HCT116 (cell line): ENCODE measurements around the gene SOX2. TPM values are rescaled to one million over a fixed set of nuclear protein-coding genes. Genes with fewer than 3 reads are reported as not detected.

Experiments used
- ATAC-seq: fragments of 200-7000 bp; cut with Tn5 transposase; 2 replicates; pipeline ENCODE4 v1.9.1; 2020; ENCODE audit warnings: mild to moderate bottlenecking, moderate library complexity
- BruUV-seq: library from RNA; stranded (reverse); fragments of 400-500 nt; replicated peaks from 2 replicates; lab custom pipeline; 2021; lab: Mats Ljungman, UMichigan
- CTCF ChIA-PET: fragments of 300-600 bp; sonication (Branson Sonifier 250); formaldehyde crosslinking; loops from one replicate; lab custom pipeline; 2021; ENCODE audit warnings: antibody characterized with exemption; lab: Charles Lee
- POLR2A ChIA-PET: fragments of 300-600, 350-600 bp; sonication (Branson Sonifier 250); formaldehyde crosslinking; loops from one replicate; lab custom pipeline; 2021; ENCODE audit warnings: antibody characterized with exemption; lab: Charles Lee
- RAD21 ChIA-PET, 2 experiments: fragments of 300-600 bp; sonication (Branson Sonifier 250); formaldehyde crosslinking; loops; one replicate each; lab custom pipeline; 2023; ENCODE audit warnings: low total read pairs in 2 of 2; ENCODE audit not compliant: uncharacterized antibody in 2 of 2, unreplicated experiment in 2 of 2, low non-redundant PET in 1 of 2; lab: Charles Lee
- DNase-seq: peaks from one replicate; pipeline ENCODE4 v3.0.0-alpha.2; 2010; ENCODE audit warnings: low read depth, low spot score
- H2AFZ ChIP-seq: fragments of 200-600 bp; shearing (Covaris generic), sonication (generic); 2 replicates; pipeline ENCODE4 v1.6.1; 2017; ENCODE audit warnings: low read depth, mixed run types, mixed read lengths, antibody characterized with exemption, low read length; ENCODE audit not compliant: poor library complexity, severe bottlenecking
- H3K27ac ChIP-seq: 2 replicates; pipeline ENCODE4 v1.5.1; 2012; ENCODE audit warnings: low read depth, low read length
- H3K27me3 ChIP-seq: fragments of 200-600 bp; sonication (generic); 2 replicates; pipeline ENCODE4 v1.6.1; 2016; ENCODE audit warnings: mixed run types, low read length, mixed read lengths; ENCODE audit not compliant: insufficient read depth
- H3K36me3 ChIP-seq, 2 experiments: fragments of 200-500 bp in 1 of 2; fragments of 200-600 bp in 1 of 2; sonication (Bioruptor generic) in 1 of 2; sonication (generic) in 1 of 2; 2 replicates each; pipeline versions ENCODE4 v1.5.1 to v1.6.1; 2014 to 2016; ENCODE audit warnings: low read length in 2 of 2, inconsistent platforms in 1 of 2, mixed read lengths in 1 of 2, mixed run types in 1 of 2; ENCODE audit not compliant: insufficient read depth in 2 of 2, control insufficient read depth in 1 of 2
- H3K4me1 ChIP-seq, 2 experiments: fragments of 200-600 bp in 1 of 2; sonication (generic) in 1 of 2; 2 replicates each; pipeline versions ENCODE4 v1.5.1 to v1.6.1; 2012 to 2017; ENCODE audit warnings: low read length in 2 of 2, inconsistent platforms in 1 of 2, mild to moderate bottlenecking in 1 of 2, mixed read lengths in 1 of 2, mixed run types in 1 of 2, moderate library complexity in 1 of 2; ENCODE audit not compliant: insufficient read depth in 2 of 2, control insufficient read depth in 1 of 2
- H3K4me2 ChIP-seq: fragments of 200-600 bp; sonication (generic); 2 replicates; pipeline ENCODE4 v1.6.1; 2017; ENCODE audit warnings: mixed run types, low read length, mixed read lengths
- H3K4me3 ChIP-seq, 2 experiments: fragments of 200-600 bp in 1 of 2; sonication (generic) in 1 of 2; replicated peaks in 1 of 2; 2 replicates each; pipeline ENCODE4 v1.5.1; 2011 to 2016; ENCODE audit warnings: low read length in 2 of 2, control low read depth in 1 of 2, low read depth in 1 of 2, mild to moderate bottlenecking in 1 of 2, mixed read lengths in 1 of 2, mixed run types in 1 of 2
- H3K79me2 ChIP-seq: fragments of 200-600 bp; sonication (generic); 2 replicates; pipeline ENCODE4 v1.6.1; 2017; ENCODE audit warnings: mild to moderate bottlenecking, mixed run types, low read length, moderate library complexity, mixed read lengths; ENCODE audit not compliant: insufficient read depth
- H3K9ac ChIP-seq: fragments of 200-600 bp; sonication (generic); 2 replicates; pipeline ENCODE4 v1.6.1; 2016; ENCODE audit warnings: low read length, mixed read lengths
- H3K9me2 ChIP-seq: fragments of 200-600 bp; sonication (generic), shearing (Covaris generic); 2 replicates; pipeline ENCODE4 v1.6.1; 2017; ENCODE audit warnings: mixed run types, mild to moderate bottlenecking, moderate library complexity; ENCODE audit not compliant: insufficient read depth
- H3K9me3 ChIP-seq, 2 experiments: fragments of 200-500 bp in 1 of 2; fragments of 200-600 bp in 1 of 2; sonication (Bioruptor generic) in 1 of 2; sonication (generic) in 1 of 2; 2 replicates each; pipeline ENCODE4 v1.6.1; 2014 to 2017; ENCODE audit warnings: low read length in 2 of 2, mixed read lengths in 2 of 2, inconsistent platforms in 1 of 2, low read depth in 1 of 2, mild to moderate bottlenecking in 1 of 2, mixed run types in 1 of 2, moderate library complexity in 1 of 2; ENCODE audit not compliant: control insufficient read depth in 1 of 2, insufficient read depth in 1 of 2
- H4K20me1 ChIP-seq: fragments of 200-600 bp; sonication (generic), shearing (Covaris generic); 2 replicates; pipeline ENCODE4 v1.6.1; 2017; ENCODE audit warnings: mixed run types, mild to moderate bottlenecking, moderate library complexity; ENCODE audit not compliant: insufficient read depth
- CBX3 ChIP-seq: IDR thresholded peaks from 2 replicates; pipeline ENCODE4 v1.6.1; 2012; ENCODE audit warnings: low read depth
- EGR1 ChIP-seq: IDR thresholded peaks from 2 replicates; pipeline ENCODE4 v1.6.1; 2012; ENCODE audit warnings: low read depth
- ELF1 ChIP-seq: IDR thresholded peaks from 2 replicates; pipeline ENCODE4 v1.6.1; 2012; ENCODE audit warnings: low read depth, borderline replicate concordance
- EZH2phosphoT487 ChIP-seq: fragments of 200-600 bp; IDR thresholded peaks from 2 replicates; pipeline ENCODE4 v1.6.1; 2018; ENCODE audit warnings: antibody characterized with exemption, borderline replicate concordance
- FOSL1 ChIP-seq: IDR thresholded peaks from 2 replicates; pipeline ENCODE4 v1.6.1; 2012; ENCODE audit warnings: low read depth
- JUND ChIP-seq: IDR thresholded peaks from 2 replicates; pipeline ENCODE4 v1.6.1; 2012
- POLR2AphosphoS5 ChIP-seq: IDR thresholded peaks from 2 replicates; pipeline ENCODE4 v1.6.1; 2011; ENCODE audit warnings: mild to moderate bottlenecking, low read depth, low read length, moderate library complexity
- RAD21 ChIP-seq: IDR thresholded peaks from 2 replicates; pipeline ENCODE4 v1.6.1; 2012; ENCODE audit warnings: low read depth, mild to moderate bottlenecking
- SP1 ChIP-seq: IDR thresholded peaks from 2 replicates; pipeline ENCODE4 v1.6.1; 2012; ENCODE audit warnings: low read depth
- SRF ChIP-seq: IDR thresholded peaks from 2 replicates; pipeline ENCODE4 v1.6.1; 2012; ENCODE audit warnings: low read depth
- TCF7L2 ChIP-seq: IDR thresholded peaks from 2 replicates; pipeline ENCODE4 v1.7.0; 2011; ENCODE audit warnings: borderline replicate concordance, inconsistent platforms; ENCODE audit not compliant: insufficient read depth, insufficient read length; ENCODE audit errors: extremely low read depth
- YY1 ChIP-seq: IDR thresholded peaks from 2 replicates; pipeline ENCODE4 v1.6.1; 2011; ENCODE audit warnings: low read length, low read depth, moderate library complexity, mild to moderate bottlenecking; ENCODE audit not compliant: insufficient replicate concordance; ENCODE audit errors: extremely low read depth
- ZFX ChIP-seq: fragments of 450-650 bp; IDR thresholded peaks from 2 replicates; pipeline ENCODE4 v1.6.1; 2017
- ZNF274 ChIP-seq: fragments of 200-500 bp; sonication (Bioruptor generic); IDR thresholded peaks from 2 replicates; pipeline ENCODE4 v1.6.1; 2014; ENCODE audit warnings: mild to moderate bottlenecking, low read depth, low read length, inconsistent platforms
- intact Hi-C: fragments of 100-400 bp; cut with micrococcal nuclease; formaldehyde crosslinking; loops from 2 replicates; pipeline ENCODE4 v1.10.0; 2022
- total RNA-seq: library from RNA; stranded (reverse); gene quantifications from one replicate; pipeline ENCODE4 v1.2.1, GENCODE V29; 2021; ENCODE audit not compliant: unreplicated experiment
- TF ChIP-seq, protein P1 (sequence below): IDR thresholded peaks from 2 replicates; pipeline ENCODE4 v1.6.1; 2012
- TF ChIP-seq, protein P2 (sequence below): IDR thresholded peaks from 2 replicates; pipeline ENCODE4 v1.6.1; 2012
- TF ChIP-seq, protein P3 (sequence below), 3 experiments: fragments of 200-600 bp in 1 of 3; sonication (generic) in 1 of 3; IDR thresholded peaks in 2 of 3; conservative IDR thresholded peaks in 1 of 3; 2 replicates each; pipeline ENCODE4 v1.5.1; 2012 to 2017; ENCODE audit warnings: low read depth in 2 of 3, low read length in 2 of 3, antibody characterized with exemption in 1 of 3, borderline replicate concordance in 1 of 3, control low read depth in 1 of 3, mild to moderate bottlenecking in 1 of 3, mixed read lengths in 1 of 3, mixed run types in 1 of 3, moderate library complexity in 1 of 3; ENCODE audit not compliant: insufficient read depth in 1 of 3

The SOX2 gene
- total RNA-seq, 1 experiment from 2014 or later = 0.15 TPM

DNA sequence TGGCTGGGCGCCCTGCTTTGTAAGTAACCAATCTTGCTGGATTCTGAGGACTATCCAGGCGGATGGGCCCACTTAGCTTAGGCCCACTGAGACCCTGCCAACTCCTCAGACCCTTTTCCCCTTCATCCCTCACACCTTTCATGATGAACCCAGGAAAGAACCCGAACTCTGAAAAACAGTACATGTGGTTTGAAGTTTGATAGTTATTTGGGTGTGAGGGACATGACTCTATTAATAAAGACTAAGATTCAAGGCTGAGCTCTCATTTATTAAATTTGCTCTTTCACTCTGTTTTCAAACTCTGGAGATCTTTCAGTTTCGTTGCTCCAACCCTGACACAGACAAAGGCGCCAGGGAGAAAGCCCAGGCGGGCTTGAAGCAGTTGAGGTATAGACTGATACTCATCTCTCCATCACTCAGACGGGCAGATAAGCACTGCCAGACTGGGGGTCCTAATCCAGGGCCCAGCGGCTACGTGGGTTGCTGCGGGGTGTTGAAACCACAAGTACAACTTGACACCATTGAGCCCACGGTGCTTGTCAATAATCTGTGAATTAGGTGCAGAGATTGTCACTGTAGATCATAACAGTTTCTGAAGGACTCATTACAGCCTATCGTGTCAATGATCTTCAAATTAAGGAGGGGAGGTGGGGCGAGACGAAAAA, 7.2 kb upstream of the SOX2 start:
- DNase-seq (no peak), ATAC-seq (no peak)
- ChIA-PET RAD21 (no interaction called here), POLR2A (no interaction called here), CTCF (no interaction called here)
- no TSS peak for BruUV-seq
- H3K36me3 ChIP-seq = no peaks in the 10 kb centered on the region
- no peaks in the 10 kb centered on the region for H3K9me2 ChIP-seq
- H3K79me2 ChIP-seq = no peaks in the 10 kb centered on the region
- no peak overlapping the region for H3K4me3 ChIP-seq
- no peak overlapping the region for H3K27ac ChIP-seq
- H3K9ac ChIP-seq = no peak overlapping the region
- intact Hi-C loops = loop anchor here (5.0 to 10.0 kb wide), 5 partner anchors 233 to 1012 kb away; no protein-coding TSS in a partner anchor
- H3K4me1 ChIP-seq = peaks cover 0 to 9% of the 10 kb centered on the region in 2 experiments; a peak in 2 of 4 replicates
- H2AFZ ChIP-seq = no peak overlapping the region
- no peaks in the 10 kb centered on the region for H3K9me3 ChIP-seq
- TF ChIP-seq TCF7L2 (no peak), RAD21 (no peak), CBX3 (no peak), EZH2phosphoT487 (no peak), SP1 (no peak), JUND (no peak), EGR1 (no peak), FOSL1 (no peak), ZNF274 (no peak), SRF (no peak), ZFX (no peak), POLR2AphosphoS5 (no peak), YY1 (no peak), ELF1 (no peak)
- TF ChIP-seq, protein P1, sequence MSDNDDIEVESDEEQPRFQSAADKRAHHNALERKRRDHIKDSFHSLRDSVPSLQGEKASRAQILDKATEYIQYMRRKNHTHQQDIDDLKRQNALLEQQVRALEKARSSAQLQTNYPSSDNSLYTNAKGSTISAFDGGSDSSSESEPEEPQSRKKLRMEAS = no peak
- TF ChIP-seq, protein P2, sequence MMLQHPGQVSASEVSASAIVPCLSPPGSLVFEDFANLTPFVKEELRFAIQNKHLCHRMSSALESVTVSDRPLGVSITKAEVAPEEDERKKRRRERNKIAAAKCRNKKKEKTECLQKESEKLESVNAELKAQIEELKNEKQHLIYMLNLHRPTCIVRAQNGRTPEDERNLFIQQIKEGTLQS = no peak
- TF ChIP-seq, protein P3, sequence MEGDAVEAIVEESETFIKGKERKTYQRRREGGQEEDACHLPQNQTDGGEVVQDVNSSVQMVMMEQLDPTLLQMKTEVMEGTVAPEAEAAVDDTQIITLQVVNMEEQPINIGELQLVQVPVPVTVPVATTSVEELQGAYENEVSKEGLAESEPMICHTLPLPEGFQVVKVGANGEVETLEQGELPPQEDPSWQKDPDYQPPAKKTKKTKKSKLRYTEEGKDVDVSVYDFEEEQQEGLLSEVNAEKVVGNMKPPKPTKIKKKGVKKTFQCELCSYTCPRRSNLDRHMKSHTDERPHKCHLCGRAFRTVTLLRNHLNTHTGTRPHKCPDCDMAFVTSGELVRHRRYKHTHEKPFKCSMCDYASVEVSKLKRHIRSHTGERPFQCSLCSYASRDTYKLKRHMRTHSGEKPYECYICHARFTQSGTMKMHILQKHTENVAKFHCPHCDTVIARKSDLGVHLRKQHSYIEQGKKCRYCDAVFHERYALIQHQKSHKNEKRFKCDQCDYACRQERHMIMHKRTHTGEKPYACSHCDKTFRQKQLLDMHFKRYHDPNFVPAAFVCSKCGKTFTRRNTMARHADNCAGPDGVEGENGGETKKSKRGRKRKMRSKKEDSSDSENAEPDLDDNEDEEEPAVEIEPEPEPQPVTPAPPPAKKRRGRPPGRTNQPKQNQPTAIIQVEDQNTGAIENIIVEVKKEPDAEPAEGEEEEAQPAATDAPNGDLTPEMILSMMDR (IDR thresholded peaks at IDR 0.05 in 2 of 3, conservative IDR thresholded peaks at IDR 0.05 in 1 of 3; ENCODE audit: borderline replicate concordance in 1 of 3, insufficient read depth in 1 of 3, low read depth in 2 of 3, low read length in 2 of 3) = no peak
- no peak overlapping the region for H3K4me2 ChIP-seq
- H3K27me3 ChIP-seq = no peaks in the 10 kb centered on the region; the same call in 1 of the 2 replicates
- H4K20me1 ChIP-seq = no peaks in the 10 kb centered on the region
